Right lobe of liver (tissue), 4 donors: ENCODE measurements around the gene CYP46A1.
"Not testable (repeated sequence)": the region's sequence is repeated elsewhere in the genome, so short reads cannot be mapped to it uniquely, and the experiment has no call there.

Experiments used
- CTCF ChIP-seq, 4 donors: fragments of 200-600 bp in 3 of 4; fragments of 450-650 bp in 1 of 4; IDR thresholded peaks; one replicate each; pipeline versions ENCODE4 v1.5.1 to v1.8.0; 2016 to 2022; ENCODE audit warnings: antibody characterized with exemption in 4 of 4, mild to moderate bottlenecking in 2 of 4
- POLR2A ChIP-seq: fragments of 450-650 bp; IDR thresholded peaks from one replicate; pipeline ENCODE4 v1.6.1; 2017; ENCODE audit warnings: antibody characterized with exemption, mild to moderate bottlenecking
- donor health status: DM: no; HTN: no; CAD: no.
- donor health status: DM: no; HTN: no; CAD: no.
- donor health status: DM: no; HTN: yes; CAD: no.

GRCh38 chr14:99642771-99643170 is 41.3 kb upstream of the CYP46A1 start:
- TF ChIP-seq CTCF (IDR thresholded peaks at IDR 0.05); POLR2A: not testable (repeated sequence)
